ENCODE results near the gene CDH13. TPM values are rescaled to one million over a fixed set of nuclear protein-coding genes. Genes with fewer than 3 reads are reported as not detected.

Gene CDH13
- total and polyA plus RNA-seq, 9 of the 15 experiments (the other 6 are each of a cell fraction or from before 2014, with no cell fraction given): 0.03 TPM; not detected in 8

DNA sequence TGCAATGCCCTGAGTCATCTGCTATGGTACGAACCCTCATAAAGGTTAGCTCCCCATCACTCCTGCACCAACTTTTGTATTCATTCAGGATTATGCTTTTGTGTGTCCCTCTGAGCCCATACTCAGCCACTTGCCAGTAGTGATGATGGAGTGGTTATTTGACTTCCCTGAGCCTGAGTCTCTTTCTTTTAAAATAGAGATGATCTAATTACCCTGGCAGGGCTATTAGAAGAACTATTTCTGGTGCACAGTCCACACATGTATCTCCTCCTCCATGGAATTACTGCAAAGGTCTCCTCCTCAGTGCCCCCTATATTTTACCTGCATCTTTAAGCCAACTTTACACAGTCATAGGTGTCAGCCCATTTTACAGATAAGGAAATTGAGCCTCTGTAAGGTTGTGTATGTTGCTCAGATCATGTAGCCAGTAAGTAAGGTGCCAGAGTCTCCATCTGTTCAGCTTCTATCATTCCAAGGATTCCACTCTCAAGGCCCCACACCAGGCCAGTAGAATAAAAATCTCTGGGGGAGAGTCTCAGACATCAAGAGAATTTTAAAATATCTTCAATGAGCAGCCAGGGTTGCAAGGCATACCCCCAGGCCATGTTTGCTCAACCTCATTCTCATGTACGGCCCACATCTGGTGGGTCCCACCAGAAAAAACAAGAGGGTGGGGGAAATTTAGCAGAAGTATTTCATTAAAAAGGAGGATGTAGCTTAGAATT, 847.3 kb downstream of the CDH13 start:
- TF ChIP-seq ZNF778 (CRISPR knock-in tag; IDR thresholded peaks at IDR 0.05) (no peak), ETV6 (IDR thresholded peaks at IDR 0.05; ENCODE audit: borderline replicate concordance in 1 of 2, low read depth in 2 of 2, low read length in 1 of 2) (no peak), ETV6 (CRISPR knock-in tag; IDR thresholded peaks at IDR 0.05; ENCODE audit: borderline replicate concordance) (no peak), FOXA3 (CRISPR knock-in tag; conservative IDR thresholded peaks at IDR 0.05 in 1 of 2, IDR thresholded peaks at IDR 0.05 in 1 of 2) (no peak), RBFOX2 (IDR thresholded peaks at IDR 0.05; ENCODE audit: low read depth, low read length) (no peak), ZNF311 (CRISPR knock-in tag; IDR thresholded peaks at IDR 0.05) (no peak)
- TF ChIP-seq, protein P1, sequence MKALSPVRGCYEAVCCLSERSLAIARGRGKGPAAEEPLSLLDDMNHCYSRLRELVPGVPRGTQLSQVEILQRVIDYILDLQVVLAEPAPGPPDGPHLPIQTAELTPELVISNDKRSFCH (CRISPR knock-in tag; IDR thresholded peaks at IDR 0.05): no peak
- TF ChIP-seq, protein P1 (tag; IDR thresholded peaks at IDR 0.05): no peak
- TF ChIP-seq, protein P2, sequence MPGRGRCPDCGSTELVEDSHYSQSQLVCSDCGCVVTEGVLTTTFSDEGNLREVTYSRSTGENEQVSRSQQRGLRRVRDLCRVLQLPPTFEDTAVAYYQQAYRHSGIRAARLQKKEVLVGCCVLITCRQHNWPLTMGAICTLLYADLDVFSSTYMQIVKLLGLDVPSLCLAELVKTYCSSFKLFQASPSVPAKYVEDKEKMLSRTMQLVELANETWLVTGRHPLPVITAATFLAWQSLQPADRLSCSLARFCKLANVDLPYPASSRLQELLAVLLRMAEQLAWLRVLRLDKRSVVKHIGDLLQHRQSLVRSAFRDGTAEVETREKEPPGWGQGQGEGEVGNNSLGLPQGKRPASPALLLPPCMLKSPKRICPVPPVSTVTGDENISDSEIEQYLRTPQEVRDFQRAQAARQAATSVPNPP (IDR thresholded peaks at IDR 0.05; ENCODE audit: borderline replicate concordance, insufficient read depth, insufficient read length): no peak
- TF ChIP-seq, protein P3, sequence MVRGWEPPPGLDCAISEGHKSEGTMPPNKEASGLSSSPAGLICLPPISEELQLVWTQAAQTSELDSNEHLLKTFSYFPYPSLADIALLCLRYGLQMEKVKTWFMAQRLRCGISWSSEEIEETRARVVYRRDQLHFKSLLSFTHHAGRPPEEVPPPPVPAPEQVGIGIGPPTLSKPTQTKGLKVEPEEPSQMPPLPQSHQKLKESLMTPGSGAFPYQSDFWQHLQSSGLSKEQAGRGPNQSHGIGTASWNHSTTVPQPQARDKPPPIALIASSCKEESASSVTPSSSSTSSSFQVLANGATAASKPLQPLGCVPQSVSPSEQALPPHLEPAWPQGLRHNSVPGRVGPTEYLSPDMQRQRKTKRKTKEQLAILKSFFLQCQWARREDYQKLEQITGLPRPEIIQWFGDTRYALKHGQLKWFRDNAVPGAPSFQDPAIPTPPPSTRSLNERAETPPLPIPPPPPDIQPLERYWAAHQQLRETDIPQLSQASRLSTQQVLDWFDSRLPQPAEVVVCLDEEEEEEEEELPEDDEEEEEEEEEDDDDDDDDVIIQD (CRISPR knock-in tag; IDR thresholded peaks at IDR 0.05): no peak
- Histone ChIP-seq H3K9me3 (replicated peaks; ENCODE audit: control insufficient read depth, insufficient read depth, low read depth, low read length) (no peaks in the 10 kb centered on the region), H3K27ac (ENCODE audit: extremely low read depth, low read depth, low read length) (no peak overlapping the region), H3K36me3 (ENCODE audit: control insufficient read depth, insufficient read depth, low read length) (no peaks in the 10 kb centered on the region), H2AFZ (ENCODE audit: low read depth, low read length) (no peak overlapping the region), H3K9me1 (ENCODE audit: control insufficient read depth, insufficient read depth, low read length) (no peaks in the 10 kb centered on the region), H3K4me3 (no peak overlapping the region), H3K4me2 (ENCODE audit: insufficient read depth, low read length) (no peak overlapping the region), H4K20me1 (replicated peaks; ENCODE audit: control insufficient read depth, insufficient read depth, low read length) (no peaks in the 10 kb centered on the region), H3K9ac (ENCODE audit: insufficient read depth in 1 of 2, low read depth in 2 of 2, low read length in 2 of 2) (no peak overlapping the region), H3K27me3 (ENCODE audit: control insufficient read depth in 2 of 2, insufficient read depth in 2 of 2, low read length in 2 of 2) (no peaks in the 10 kb centered on the region; a peak in 1 of 5 replicates), H3K4me1 (replicated peaks in 1 of 2; ENCODE audit: control insufficient read depth in 2 of 2, insufficient read depth in 2 of 2, low read length in 2 of 2) (no peaks in the 10 kb centered on the region; a peak in 1 of 5 replicates), H3K79me2 (ENCODE audit: control insufficient read depth, insufficient read depth, low read length) (no peaks in the 10 kb centered on the region)
- intact Hi-C loops (cut with micrococcal nuclease) (no loop called here), in situ Hi-C loops (cut with MboI) (no loop called here)
- no TSS peak for BruUV-seq (replicated peaks)
- ChIA-PET CTCF (ENCODE audit: low intra/inter-chr PET ratio) (no interaction called here), POLR2A (interaction anchor here (0.7 kb wide), 1 partner anchor 14 kb away, joined by 3 read pairs; no protein-coding TSS in a partner anchor)
- DNase-seq (ENCODE audit: extremely low read depth in 1 of 4, low spot score in 3 of 4) (no peak), FAIRE-seq (no peak), ATAC-seq (no peak)
- 0% methylated on average over 2 of the region's 2 CpGs for WGBS (ENCODE audit: insufficient coverage, low coverage, missing lambda C conversion rate)

Data from K562 (cell line).